WTC11 (cell line): Measurements from ENCODE around the gene ZBED5. TPM values are rescaled to one million over a fixed set of nuclear protein-coding genes. Genes with fewer than 3 reads are reported as not detected.

Experiments
- ATAC-seq: fragments of 200-7000 bp; cut with Tn5 transposase; 2 replicates; pipeline ENCODE4 v1.10.0; 2021; ENCODE audit warnings: mild to moderate bottlenecking, moderate library complexity
- CTCF ChIA-PET: fragments of 300-600 bp; sonication (Branson Sonifier 250); formaldehyde crosslinking; loops from one replicate; lab custom pipeline; 2021; ENCODE audit warnings: antibody characterized with exemption; lab: Charles Lee
- POLR2A ChIA-PET: fragments of 350-600 bp; sonication (Branson Sonifier 250); formaldehyde crosslinking; loops from one replicate; lab custom pipeline; 2021; ENCODE audit warnings: antibody characterized with exemption; lab: Charles Lee
- DNase-seq: peaks from one replicate; pipeline ENCODE4 v3.0.0; 2021; ENCODE audit warnings: low spot score
- H3K27ac Mint-ChIP-seq: 2 replicates; pipeline ENCODE4 v1.8.0; 2021; ENCODE audit warnings: mixed read lengths
- H3K27me3 Mint-ChIP-seq: 2 replicates; pipeline ENCODE4 v1.8.0; 2021; ENCODE audit warnings: low read depth, mild to moderate bottlenecking, moderate library complexity, mixed read lengths
- H3K36me3 Mint-ChIP-seq: 2 replicates; pipeline ENCODE4 v1.8.0; 2021; ENCODE audit warnings: mixed read lengths
- H3K4me1 Mint-ChIP-seq: 2 replicates; pipeline ENCODE4 v1.8.0; 2022; ENCODE audit warnings: mixed read lengths
- H3K4me3 Mint-ChIP-seq: 2 replicates; pipeline ENCODE4 v1.8.0; 2021; ENCODE audit warnings: mild to moderate bottlenecking, moderate library complexity, mixed read lengths
- H3K9me3 Mint-ChIP-seq: 2 replicates; pipeline ENCODE4 v1.8.0; 2021; ENCODE audit warnings: mixed read lengths
- ATF3 ChIP-seq: sonication (generic); formaldehyde crosslinking; conservative IDR thresholded peaks from 2 replicates; pipeline ENCODE4 v1.8.1; 2022; ENCODE audit warnings: mild to moderate bottlenecking, missing genetic modification reagents
- E2F1 ChIP-seq: sonication (generic); formaldehyde crosslinking; IDR thresholded peaks from 2 replicates; pipeline ENCODE4 v1.8.0; 2022; ENCODE audit warnings: mild to moderate bottlenecking, missing genetic modification reagents
- ELF4 ChIP-seq: sonication (generic); formaldehyde crosslinking; IDR thresholded peaks from 2 replicates; pipeline ENCODE4 v1.8.1; 2022; ENCODE audit warnings: low read depth, mild to moderate bottlenecking, moderate library complexity, missing genetic modification reagents
- ERG ChIP-seq: fragments of 250-450 bp; sonication (Bioruptor Pico); IDR thresholded peaks from 2 replicates; pipeline ENCODE4 v1.8.0; 2021; ENCODE audit warnings: mild to moderate bottlenecking
- ESRRA ChIP-seq: sonication (generic); formaldehyde crosslinking; IDR thresholded peaks from 2 replicates; pipeline ENCODE4 v1.8.1; 2022; ENCODE audit warnings: mild to moderate bottlenecking, missing genetic modification reagents, borderline replicate concordance
- ETV6 ChIP-seq: sonication (generic); formaldehyde crosslinking; IDR thresholded peaks from 2 replicates; pipeline ENCODE4 v1.8.1; 2022; ENCODE audit warnings: mild to moderate bottlenecking, missing genetic modification reagents
- GRHL2 ChIP-seq: fragments of 250-450 bp; sonication (Bioruptor Pico); IDR thresholded peaks from 2 replicates; pipeline ENCODE4 v1.8.0; 2022; ENCODE audit warnings: mild to moderate bottlenecking, moderate library complexity; ENCODE audit not compliant: insufficient replicate concordance, severe bottlenecking
- HMGXB4 ChIP-seq: sonication (generic); formaldehyde crosslinking; IDR thresholded peaks from 2 replicates; pipeline ENCODE4 v1.8.1; 2023; ENCODE audit warnings: mild to moderate bottlenecking, moderate library complexity, missing genetic modification reagents
- JUN ChIP-seq: sonication (generic); formaldehyde crosslinking; IDR thresholded peaks from 2 replicates; pipeline ENCODE4 v1.8.0; 2023; ENCODE audit warnings: mild to moderate bottlenecking, missing genetic modification reagents
- KAT7 ChIP-seq: sonication (generic); formaldehyde crosslinking; IDR thresholded peaks from 2 replicates; pipeline ENCODE4 v1.8.1; 2023; ENCODE audit warnings: missing genetic modification reagents, mild to moderate bottlenecking, borderline replicate concordance
- OVOL2 ChIP-seq: fragments of 250-450 bp; sonication (Bioruptor Pico); IDR thresholded peaks from 2 replicates; pipeline ENCODE4 v1.9.0; 2021; ENCODE audit warnings: mild to moderate bottlenecking, borderline replicate concordance
- PREB ChIP-seq: sonication (generic); formaldehyde crosslinking; IDR thresholded peaks from 2 replicates; pipeline ENCODE4 v1.8.1; 2022; ENCODE audit warnings: mild to moderate bottlenecking, missing genetic modification reagents, moderate library complexity, borderline replicate concordance
- RELA ChIP-seq: sonication (generic); formaldehyde crosslinking; IDR thresholded peaks from 2 replicates; pipeline ENCODE4 v1.8.1; 2022; ENCODE audit warnings: missing genetic modification reagents, mild to moderate bottlenecking, borderline replicate concordance
- SOX15 ChIP-seq: fragments of 250-450 bp; sonication (Bioruptor Pico); IDR thresholded peaks from 2 replicates; pipeline ENCODE4 v1.9.0; 2021; ENCODE audit warnings: mild to moderate bottlenecking
- SP1 ChIP-seq: sonication (generic); formaldehyde crosslinking; conservative IDR thresholded peaks from 2 replicates; pipeline ENCODE4 v1.8.1; 2022; ENCODE audit warnings: missing genetic modification reagents
- TEAD1 ChIP-seq: sonication (generic); formaldehyde crosslinking; IDR thresholded peaks from 2 replicates; pipeline ENCODE4 v1.8.0; 2022; ENCODE audit warnings: mild to moderate bottlenecking, missing genetic modification reagents
- TP53 ChIP-seq: sonication (generic); formaldehyde crosslinking; IDR thresholded peaks from 2 replicates; pipeline ENCODE4 v1.8.1; 2023; ENCODE audit warnings: mild to moderate bottlenecking, missing genetic modification reagents
- ZBTB21 ChIP-seq: sonication (generic); formaldehyde crosslinking; IDR thresholded peaks from 2 replicates; pipeline ENCODE4 v1.8.1; 2023; ENCODE audit warnings: mild to moderate bottlenecking, missing genetic modification reagents, borderline replicate concordance
- ZBTB43 ChIP-seq: sonication (generic); formaldehyde crosslinking; IDR thresholded peaks from 2 replicates; pipeline ENCODE4 v1.8.1; 2023; ENCODE audit warnings: mild to moderate bottlenecking, missing genetic modification reagents
- ZMAT4 ChIP-seq: fragments of 250-450 bp; sonication (Bioruptor Pico); IDR thresholded peaks from 2 replicates; pipeline ENCODE4 v1.9.0; 2021; ENCODE audit warnings: mild to moderate bottlenecking
- ZNF121 ChIP-seq: sonication (generic); formaldehyde crosslinking; IDR thresholded peaks from 2 replicates; pipeline ENCODE4 v1.8.0; 2023; ENCODE audit warnings: missing genetic modification reagents
- ZNF232 ChIP-seq: sonication (generic); formaldehyde crosslinking; IDR thresholded peaks from 2 replicates; pipeline ENCODE4 v1.8.0; 2022; ENCODE audit warnings: mild to moderate bottlenecking, missing genetic modification reagents
- ZNF671 ChIP-seq: fragments of 250-450 bp; sonication (Bioruptor Pico); IDR thresholded peaks from 2 replicates; pipeline ENCODE4 v1.8.0; 2021; ENCODE audit warnings: mild to moderate bottlenecking
- ZSCAN18 ChIP-seq: fragments of 250-450 bp; sonication (Bioruptor Pico); IDR thresholded peaks from 2 replicates; pipeline ENCODE4 v2.1.2; 2022; ENCODE audit warnings: mild to moderate bottlenecking, moderate library complexity
- total RNA-seq: library from RNA; stranded (reverse); gene quantifications from 3 replicates; pipeline ENCODE4 v1.2.3, GENCODE V29; 2021

Gene ZBED5
- total RNA-seq, 1 experiment from 2014 or later, result 48.7 TPM

GRCh38 chr11:10829139-10829538, 28.7 kb downstream of the ZBED5 start (continued):
- no peak for TF ChIP-seq PREB (CRISPR knock-in tag)
- TF ChIP-seq, all 79 proteins: peak for 0

- Mint-ChIP-seq H3K9me3 (peaks cover 22% of the 10 kb centered on the region), H3K4me3 (no peak overlapping the region), H3K36me3 (no peaks in the 10 kb centered on the region), H3K27me3 (peaks cover 3% of the 10 kb centered on the region; the same call in 1 of the 2 replicates)
- no peak for DNase-seq
- POLR2A ChIA-PET, result no interaction called here
- no peak for TF ChIP-seq ELF4 (CRISPR knock-in tag)
- no peak for TF ChIP-seq KAT7
- no peak for TF ChIP-seq GRHL2 (CRISPR knock-in tag)
- TF ChIP-seq ERG (CRISPR knock-in tag), result no peak
- no peak for TF ChIP-seq SP1 (CRISPR knock-in tag)
- TF ChIP-seq ETV6 (CRISPR knock-in tag), result no peak
- TF ChIP-seq OVOL2 (CRISPR knock-in tag), result no peak
- TF ChIP-seq ATF3 (CRISPR knock-in tag), result no peak
- no peak for TF ChIP-seq ZSCAN18 (CRISPR knock-in tag)
- TF ChIP-seq E2F1 (CRISPR knock-in tag), result no peak
- TF ChIP-seq ZBTB43 (CRISPR knock-in tag), result no peak
- TF ChIP-seq, all 79 proteins: peak for 0
- Mint-ChIP-seq H3K4me1 (no peaks in the 10 kb centered on the region; the same call in 1 of the 2 replicates), H3K27ac (no peak overlapping the region)
- CTCF ChIA-PET, result interaction anchor here (0.5 to 1.0 kb wide), 2 partner anchors 36 to 103 kb away, joined by 3 to 4 read pairs; no protein-coding TSS in a partner anchor
- ATAC-seq, result no peak
Measured at GRCh38 chr11:10828402-10828801, 29.5 kb downstream of the ZBED5 start.

GRCh38 chr11:10824888-10825287, 33.0 kb downstream of the ZBED5 start:
- DNase-seq (no peak), ATAC-seq (no peak)
- TF ChIP-seq ZBTB21, result no peak
- TF ChIP-seq TP53 (CRISPR knock-in tag), result no peak
- TF ChIP-seq SOX15 (CRISPR knock-in tag), result no peak
- TF ChIP-seq ESRRA (CRISPR knock-in tag), result no peak
- TF ChIP-seq RELA, result no peak
- no peak for TF ChIP-seq ZNF671
- no peak for TF ChIP-seq TEAD1 (CRISPR knock-in tag)
- TF ChIP-seq E2F1 (CRISPR knock-in tag), result no peak
- no peak for TF ChIP-seq ZNF121
- no peak for TF ChIP-seq ZMAT4
- TF ChIP-seq JUN (CRISPR knock-in tag), result no peak
- TF ChIP-seq HMGXB4 (CRISPR knock-in tag), result no peak
- no peak for TF ChIP-seq ZNF232 (CRISPR knock-in tag)
- Mint-ChIP-seq H3K4me1 (no peaks in the 10 kb centered on the region; the same call in 1 of the 2 replicates), H3K36me3 (no peaks in the 10 kb centered on the region), H3K27me3 (no peaks in the 10 kb centered on the region; the same call in 1 of the 2 replicates), H3K27ac (no peak overlapping the region), H3K9me3 (peaks cover 18% of the 10 kb centered on the region), H3K4me3 (no peak overlapping the region)
- POLR2A ChIA-PET, result interaction anchor here (1.5 kb wide), 1 partner anchor 15 kb away, joined by 6 read pairs; no protein-coding TSS in a partner anchor
- CTCF ChIA-PET, result no interaction called here
